GM12878 (cell line): ENCODE data around the gene ATP13A4. TPM values are rescaled to one million over a fixed set of nuclear protein-coding genes. Genes with fewer than 3 reads are reported as not detected.

Experiments
- ATAC-seq: fragments of 200-7000 bp; cut with Tn5 transposase; 3 replicates; pipeline ENCODE4 v1.9.1; 2020; ENCODE audit warnings: mild to moderate bottlenecking, moderate library complexity
- BruUV-seq: library from RNA; stranded (reverse); fragments of 400-500 nt; replicated peaks from 2 replicates; lab custom pipeline; 2021; lab: Mats Ljungman, UMichigan
- CTCF ChIA-PET: fragments of 300-600 bp; sonication (Branson Sonifier 250); formaldehyde crosslinking; extraction: SDS; loops from one replicate; lab custom pipeline; 2021; ENCODE audit warnings: inconsistent platforms; lab: Yijun Ruan, JAX
- POLR2A ChIA-PET: fragments of 350-600 bp; formaldehyde crosslinking; extraction: SDS; loops from one replicate; lab custom pipeline; 2021; ENCODE audit warnings: inconsistent platforms; lab: Charles Lee
- RAD21 ChIA-PET: fragments of 300-600 bp; sonication (Branson Sonifier 250); formaldehyde crosslinking; loops from one replicate; lab custom pipeline; 2023; ENCODE audit warnings: antibody characterized with exemption; ENCODE audit not compliant: unreplicated experiment; lab: Charles Lee
- SMC1A ChIA-PET: fragments of 300-600 bp; sonication (Branson Sonifier 250); formaldehyde crosslinking; loops from one replicate; lab custom pipeline; 2023; ENCODE audit not compliant: unreplicated experiment, uncharacterized antibody; lab: Charles Lee
- DNase-seq: peaks from one replicate; pipeline ENCODE4 v3.0.0-alpha.2; 2011; ENCODE audit warnings: low read depth, low spot score
- FAIRE-seq: peaks from 3 replicates; lab custom pipeline; 2011; peaks lifted over from hg19 to GRCh38; lab: Jason Lieb, UNC
- H2AFZ ChIP-seq: 2 replicates; pipeline ENCODE4 v1.6.0; 2011; ENCODE audit warnings: low read depth, low read length, control low read depth; ENCODE audit not compliant: control insufficient read depth
- H3K27ac ChIP-seq: 2 replicates; pipeline ENCODE4 v1.5.1; 2011; ENCODE audit warnings: control low read depth; ENCODE audit not compliant: control insufficient read depth, insufficient read depth
- H3K27me3 ChIP-seq, 2 experiments: replicated peaks in 1 of 2; 2 replicates each; pipeline versions ENCODE4 v1.6.0 to v1.6.1; 2011; ENCODE audit warnings: low read length in 1 of 2; ENCODE audit not compliant: control insufficient read depth in 2 of 2, insufficient read depth in 2 of 2
- H3K36me3 ChIP-seq, 2 experiments: 2 replicates each; pipeline ENCODE4 v1.5.1; 2011; ENCODE audit warnings: low read length in 1 of 2; ENCODE audit not compliant: control insufficient read depth in 2 of 2, insufficient read depth in 2 of 2
- H3K4me1 ChIP-seq: 2 replicates; pipeline ENCODE4 v1.6.1; 2011; ENCODE audit warnings: mild to moderate bottlenecking, low read length, moderate library complexity, mixed read lengths; ENCODE audit not compliant: control insufficient read depth, insufficient read depth
- H3K4me2 ChIP-seq: 2 replicates; pipeline ENCODE4 v1.6.0; 2011; ENCODE audit warnings: control low read depth; ENCODE audit not compliant: control insufficient read depth, insufficient read depth
- H3K4me3 ChIP-seq: fragments of 200-600 bp; sonication (generic); 2 replicates; pipeline ENCODE4 v1.5.1; 2016
- H3K79me2 ChIP-seq: 2 replicates; pipeline ENCODE4 v1.6.0; 2011; ENCODE audit warnings: low read length; ENCODE audit not compliant: control insufficient read depth, insufficient read depth
- H3K9ac ChIP-seq: 2 replicates; pipeline ENCODE4 v1.8.0; 2011; ENCODE audit warnings: low read length, control low read depth, mixed read lengths; ENCODE audit not compliant: control insufficient read depth, insufficient read depth
- H3K9me3 ChIP-seq: replicated peaks from 3 replicates; pipeline ENCODE4 v1.5.1; 2011; ENCODE audit warnings: mild to moderate bottlenecking, low read length; ENCODE audit not compliant: control insufficient read depth, insufficient read depth
- H4K20me1 ChIP-seq: 2 replicates; pipeline ENCODE4 v1.6.0; 2011; ENCODE audit not compliant: control insufficient read depth, insufficient read depth
- BRCA1 ChIP-seq: IDR thresholded peaks from 2 replicates; pipeline ENCODE4 v1.6.1; 2011; ENCODE audit warnings: low read depth, low read length, improper control_type of control experiment
- ETV6 ChIP-seq, 2 experiments: fragments of 450-650 bp in 1 of 2; IDR thresholded peaks in 1 of 2; conservative IDR thresholded peaks in 1 of 2; 2 replicates each; pipeline ENCODE4 v1.6.1; 2014; ENCODE audit warnings: antibody characterized with exemption in 1 of 2, borderline replicate concordance in 1 of 2, low read depth in 1 of 2, mild to moderate bottlenecking in 1 of 2, moderate library complexity in 1 of 2
- EZH2 ChIP-seq: IDR thresholded peaks from 2 replicates; pipeline ENCODE4 v1.6.1; 2012; ENCODE audit warnings: low read depth, mild to moderate bottlenecking, control low read depth, inconsistent platforms, low read length, borderline replicate concordance; ENCODE audit not compliant: control insufficient read depth
- GATAD2B ChIP-seq: fragments of 450-650 bp; conservative IDR thresholded peaks from 2 replicates; pipeline ENCODE4 v1.6.1; 2017; ENCODE audit warnings: low read depth, mild to moderate bottlenecking, moderate library complexity
- IKZF2 ChIP-seq, 2 experiments: fragments of 450-650 bp; IDR thresholded peaks; 2 replicates each; pipeline ENCODE4 v1.6.1; 2017; ENCODE audit warnings: mild to moderate bottlenecking in 2 of 2, moderate library complexity in 2 of 2
- JUNB ChIP-seq: IDR thresholded peaks from 2 replicates; pipeline ENCODE4 v1.6.1; 2016; ENCODE audit warnings: antibody characterized with exemption, mild to moderate bottlenecking
- KDM1A ChIP-seq: fragments of 200-600 bp; sonication (generic); IDR thresholded peaks from 2 replicates; pipeline ENCODE4 v1.6.1; 2016; ENCODE audit warnings: borderline replicate concordance
- NFIC ChIP-seq: IDR thresholded peaks from 2 replicates; pipeline ENCODE4 v1.6.1; 2012; ENCODE audit warnings: low read depth, mild to moderate bottlenecking, inconsistent platforms, low read length, moderate library complexity
- NR2C1 ChIP-seq: fragments of 450-650 bp; IDR thresholded peaks from 2 replicates; pipeline ENCODE4 v1.6.1; 2017; ENCODE audit warnings: antibody characterized with exemption, mild to moderate bottlenecking, moderate library complexity
- RAD51 ChIP-seq: fragments of 450-650 bp; IDR thresholded peaks from 2 replicates; pipeline ENCODE4 v1.6.1; 2016; ENCODE audit warnings: moderate library complexity, mild to moderate bottlenecking, inconsistent platforms
- RCOR1 ChIP-seq: conservative IDR thresholded peaks from 2 replicates; pipeline ENCODE4 v1.6.1; 2012; ENCODE audit warnings: low read depth, low read length, improper control_type of control experiment
- WRNIP1 ChIP-seq: IDR thresholded peaks from 2 replicates; pipeline ENCODE4 v1.6.1; 2011; ENCODE audit warnings: low read depth, low read length, improper control_type of control experiment, borderline replicate concordance
- WGBS: methylation state at CpG from one replicate; pipeline ENCODE4 v1.1.6; 2016; ENCODE audit warnings: low lambda C conversion rate; ENCODE audit not compliant: insufficient replicate concordance, insufficient coverage; ENCODE audit errors: missing lambda C conversion rate; 5-methylcytosine and 5-hydroxymethylcytosine counted together
- in situ Hi-C: fragments of 300-500 bp; cut with MboI; formaldehyde crosslinking; loops from 9 replicates; pipeline ENCODE4 v1.14.3; 2018; ENCODE audit warnings: mixed read lengths
- intact Hi-C: fragments of 100-400 bp; cut with micrococcal nuclease; formaldehyde crosslinking; loops from one replicate; pipeline ENCODE4 v1.14.2; 2022; ENCODE audit not compliant: unreplicated experiment
- polyA plus RNA-seq, 11 experiments: library from polyadenylated mRNA; depleted of rRNA in 4 of 11; unstranded in 6 of 11; stranded (reverse) in 5 of 11; fragments of >200 nt; fragmentation: Nextera tagmentation in 4 of 11; fragmentation: Illumina TruSeq in 1 of 11; extraction: Ambion mirVana in 4 of 11; extraction: Trizol in 1 of 11; gene quantifications; 1 replicate in 1 of 11; 2 replicates in 10 of 11; pipeline versions ENCODE4 v1.2.1 to v1.2.3, GENCODE V29; 2011 to 2016; ENCODE audit warnings: inconsistent platforms in 2 of 11, missing spikeins in 2 of 11, low read depth in 1 of 11
- total RNA-seq, 4 experiments: library from RNA; depleted of rRNA in 3 of 4; stranded (reverse); fragments of >200 nt in 3 of 4; fragmentation: Illumina TruSeq in 1 of 4; extraction: Trizol in 1 of 4; gene quantifications; 2 replicates each; pipeline versions ENCODE4 v1.2.1 to v1.2.3, GENCODE V29; 2013 to 2021
- TF ChIP-seq, protein P1 (sequence below): IDR thresholded peaks from 2 replicates; pipeline ENCODE4 v1.6.1; 2012; ENCODE audit warnings: mild to moderate bottlenecking, low read depth, low read length
- TF ChIP-seq, protein P2 (sequence below): IDR thresholded peaks from 2 replicates; pipeline ENCODE4 v1.6.1; 2012; ENCODE audit warnings: low read depth, low read length, improper control_type of control experiment
- TF ChIP-seq, protein P3 (sequence below): IDR thresholded peaks from 2 replicates; pipeline ENCODE4 v1.6.1; 2012; ENCODE audit warnings: low read depth, low read length, improper control_type of control experiment
- TF ChIP-seq, protein P4 (sequence below): fragments of 450-650 bp; IDR thresholded peaks from 2 replicates; pipeline ENCODE4 v1.6.1; 2016; ENCODE audit warnings: mild to moderate bottlenecking, moderate library complexity, borderline replicate concordance

Gene ATP13A4
- total and polyA plus RNA-seq, 10 of the 15 experiments (the other 5 are each of a cell fraction or from before 2014, with no cell fraction given), result 0.29 to 1.7 (median 1.0) TPM; not detected in 1

DNA sequence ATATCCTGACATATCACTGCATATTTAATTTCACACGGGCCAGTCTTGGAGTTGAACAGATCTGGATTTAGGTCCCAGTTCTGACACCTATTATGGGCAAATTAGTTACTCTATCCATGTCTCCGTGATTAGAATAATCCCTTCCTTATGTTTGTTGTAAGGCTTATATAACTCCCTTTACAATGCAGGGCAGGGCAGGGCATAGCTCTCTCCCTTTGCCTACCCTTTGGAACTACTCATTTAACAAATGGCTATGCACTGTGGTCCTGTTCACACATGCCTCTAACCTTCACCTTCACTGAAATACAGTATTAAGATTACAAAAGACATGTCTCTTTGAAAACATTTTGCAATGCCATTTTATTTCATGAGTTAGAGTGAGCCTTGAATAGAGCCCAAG lies 151.4 kb downstream of the ATP13A4 start:
- H3K4me2 ChIP-seq, result no peak overlapping the region
- no peak overlapping the region for H3K27ac ChIP-seq
- no peaks in the 10 kb centered on the region for H3K27me3 ChIP-seq
- H4K20me1 ChIP-seq, result no peaks in the 10 kb centered on the region
- H3K9ac ChIP-seq, result no peak overlapping the region
- H3K79me2 ChIP-seq, result no peaks in the 10 kb centered on the region
- intact Hi-C loops, result no loop called here
- ChIA-PET SMC1A (no interaction called here), CTCF (no interaction called here), RAD21 (no interaction called here), POLR2A (no interaction called here)
- no peaks in the 10 kb centered on the region for H3K36me3 ChIP-seq
- no TSS peak for BruUV-seq
- FAIRE-seq (no peak), ATAC-seq (no peak), DNase-seq (no peak)
- in situ Hi-C loops, result no loop called here
- H3K4me1 ChIP-seq, result no peaks in the 10 kb centered on the region
- no peak overlapping the region for H3K4me3 ChIP-seq
- WGBS, result 43% methylated on average over 2 of the region's 2 CpGs
- H2AFZ ChIP-seq, result no peak overlapping the region
- no peaks in the 10 kb centered on the region for H3K9me3 ChIP-seq
- TF ChIP-seq, protein P1, sequence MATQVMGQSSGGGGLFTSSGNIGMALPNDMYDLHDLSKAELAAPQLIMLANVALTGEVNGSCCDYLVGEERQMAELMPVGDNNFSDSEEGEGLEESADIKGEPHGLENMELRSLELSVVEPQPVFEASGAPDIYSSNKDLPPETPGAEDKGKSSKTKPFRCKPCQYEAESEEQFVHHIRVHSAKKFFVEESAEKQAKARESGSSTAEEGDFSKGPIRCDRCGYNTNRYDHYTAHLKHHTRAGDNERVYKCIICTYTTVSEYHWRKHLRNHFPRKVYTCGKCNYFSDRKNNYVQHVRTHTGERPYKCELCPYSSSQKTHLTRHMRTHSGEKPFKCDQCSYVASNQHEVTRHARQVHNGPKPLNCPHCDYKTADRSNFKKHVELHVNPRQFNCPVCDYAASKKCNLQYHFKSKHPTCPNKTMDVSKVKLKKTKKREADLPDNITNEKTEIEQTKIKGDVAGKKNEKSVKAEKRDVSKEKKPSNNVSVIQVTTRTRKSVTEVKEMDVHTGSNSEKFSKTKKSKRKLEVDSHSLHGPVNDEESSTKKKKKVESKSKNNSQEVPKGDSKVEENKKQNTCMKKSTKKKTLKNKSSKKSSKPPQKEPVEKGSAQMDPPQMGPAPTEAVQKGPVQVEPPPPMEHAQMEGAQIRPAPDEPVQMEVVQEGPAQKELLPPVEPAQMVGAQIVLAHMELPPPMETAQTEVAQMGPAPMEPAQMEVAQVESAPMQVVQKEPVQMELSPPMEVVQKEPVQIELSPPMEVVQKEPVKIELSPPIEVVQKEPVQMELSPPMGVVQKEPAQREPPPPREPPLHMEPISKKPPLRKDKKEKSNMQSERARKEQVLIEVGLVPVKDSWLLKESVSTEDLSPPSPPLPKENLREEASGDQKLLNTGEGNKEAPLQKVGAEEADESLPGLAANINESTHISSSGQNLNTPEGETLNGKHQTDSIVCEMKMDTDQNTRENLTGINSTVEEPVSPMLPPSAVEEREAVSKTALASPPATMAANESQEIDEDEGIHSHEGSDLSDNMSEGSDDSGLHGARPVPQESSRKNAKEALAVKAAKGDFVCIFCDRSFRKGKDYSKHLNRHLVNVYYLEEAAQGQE, result no peak
- TF ChIP-seq, protein P2, sequence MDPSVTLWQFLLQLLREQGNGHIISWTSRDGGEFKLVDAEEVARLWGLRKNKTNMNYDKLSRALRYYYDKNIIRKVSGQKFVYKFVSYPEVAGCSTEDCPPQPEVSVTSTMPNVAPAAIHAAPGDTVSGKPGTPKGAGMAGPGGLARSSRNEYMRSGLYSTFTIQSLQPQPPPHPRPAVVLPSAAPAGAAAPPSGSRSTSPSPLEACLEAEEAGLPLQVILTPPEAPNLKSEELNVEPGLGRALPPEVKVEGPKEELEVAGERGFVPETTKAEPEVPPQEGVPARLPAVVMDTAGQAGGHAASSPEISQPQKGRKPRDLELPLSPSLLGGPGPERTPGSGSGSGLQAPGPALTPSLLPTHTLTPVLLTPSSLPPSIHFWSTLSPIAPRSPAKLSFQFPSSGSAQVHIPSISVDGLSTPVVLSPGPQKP, result no peak
- TF ChIP-seq EZH2 (no peak), RCOR1 (no peak), RAD51 (no peak), NR2C1 (no peak), WRNIP1 (no peak), KDM1A (no peak), IKZF2 (IDR thresholded peaks at IDR 0.05) (no peak), GATAD2B (no peak), BRCA1 (no peak), ETV6 (conservative IDR thresholded peaks at IDR 0.05 in 1 of 2, IDR thresholded peaks at IDR 0.05 in 1 of 2; ENCODE audit: borderline replicate concordance in 1 of 2, low read depth in 1 of 2) (no peak), NFIC (no peak), JUNB (no peak)
- TF ChIP-seq, protein P3, sequence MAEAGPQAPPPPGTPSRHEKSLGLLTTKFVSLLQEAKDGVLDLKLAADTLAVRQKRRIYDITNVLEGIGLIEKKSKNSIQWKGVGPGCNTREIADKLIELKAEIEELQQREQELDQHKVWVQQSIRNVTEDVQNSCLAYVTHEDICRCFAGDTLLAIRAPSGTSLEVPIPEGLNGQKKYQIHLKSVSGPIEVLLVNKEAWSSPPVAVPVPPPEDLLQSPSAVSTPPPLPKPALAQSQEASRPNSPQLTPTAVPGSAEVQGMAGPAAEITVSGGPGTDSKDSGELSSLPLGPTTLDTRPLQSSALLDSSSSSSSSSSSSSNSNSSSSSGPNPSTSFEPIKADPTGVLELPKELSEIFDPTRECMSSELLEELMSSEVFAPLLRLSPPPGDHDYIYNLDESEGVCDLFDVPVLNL, result no peak
- TF ChIP-seq, protein P4, sequence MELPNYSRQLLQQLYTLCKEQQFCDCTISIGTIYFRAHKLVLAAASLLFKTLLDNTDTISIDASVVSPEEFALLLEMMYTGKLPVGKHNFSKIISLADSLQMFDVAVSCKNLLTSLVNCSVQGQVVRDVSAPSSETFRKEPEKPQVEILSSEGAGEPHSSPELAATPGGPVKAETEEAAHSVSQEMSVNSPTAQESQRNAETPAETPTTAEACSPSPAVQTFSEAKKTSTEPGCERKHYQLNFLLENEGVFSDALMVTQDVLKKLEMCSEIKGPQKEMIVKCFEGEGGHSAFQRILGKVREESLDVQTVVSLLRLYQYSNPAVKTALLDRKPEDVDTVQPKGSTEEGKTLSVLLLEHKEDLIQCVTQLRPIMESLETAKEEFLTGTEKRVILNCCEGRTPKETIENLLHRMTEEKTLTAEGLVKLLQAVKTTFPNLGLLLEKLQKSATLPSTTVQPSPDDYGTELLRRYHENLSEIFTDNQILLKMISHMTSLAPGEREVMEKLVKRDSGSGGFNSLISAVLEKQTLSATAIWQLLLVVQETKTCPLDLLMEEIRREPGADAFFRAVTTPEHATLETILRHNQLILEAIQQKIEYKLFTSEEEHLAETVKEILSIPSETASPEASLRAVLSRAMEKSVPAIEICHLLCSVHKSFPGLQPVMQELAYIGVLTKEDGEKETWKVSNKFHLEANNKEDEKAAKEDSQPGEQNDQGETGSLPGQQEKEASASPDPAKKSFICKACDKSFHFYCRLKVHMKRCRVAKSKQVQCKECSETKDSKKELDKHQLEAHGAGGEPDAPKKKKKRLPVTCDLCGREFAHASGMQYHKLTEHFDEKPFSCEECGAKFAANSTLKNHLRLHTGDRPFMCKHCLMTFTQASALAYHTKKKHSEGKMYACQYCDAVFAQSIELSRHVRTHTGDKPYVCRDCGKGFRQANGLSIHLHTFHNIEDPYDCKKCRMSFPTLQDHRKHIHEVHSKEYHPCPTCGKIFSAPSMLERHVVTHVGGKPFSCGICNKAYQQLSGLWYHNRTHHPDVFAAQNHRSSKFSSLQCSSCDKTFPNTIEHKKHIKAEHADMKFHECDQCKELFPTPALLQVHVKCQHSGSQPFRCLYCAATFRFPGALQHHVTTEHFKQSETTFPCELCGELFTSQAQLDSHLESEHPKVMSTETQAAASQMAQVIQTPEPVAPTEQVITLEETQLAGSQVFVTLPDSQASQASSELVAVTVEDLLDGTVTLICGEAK, result no peak
